Right lobe of liver (tissue), 4 donors: ENCODE data around the gene SPHK1.

Experiments
- POLR2A ChIP-seq: fragments of 450-650 bp; IDR thresholded peaks from one replicate; pipeline ENCODE4 v1.6.1; 2017; ENCODE audit warnings: antibody characterized with exemption, mild to moderate bottlenecking
- TF ChIP-seq, protein P1 (sequence below), 4 donors: fragments of 200-600 bp in 3 of 4; fragments of 450-650 bp in 1 of 4; IDR thresholded peaks; one replicate each; pipeline versions ENCODE4 v1.5.1 to v1.8.0; 2016 to 2022; ENCODE audit warnings: antibody characterized with exemption in 4 of 4, mild to moderate bottlenecking in 2 of 4
- donor health status: DM: no; HTN: no; CAD: no.
- donor health status: DM: no; HTN: no; CAD: no.
- donor health status: DM: no; HTN: yes; CAD: no.

DNA sequence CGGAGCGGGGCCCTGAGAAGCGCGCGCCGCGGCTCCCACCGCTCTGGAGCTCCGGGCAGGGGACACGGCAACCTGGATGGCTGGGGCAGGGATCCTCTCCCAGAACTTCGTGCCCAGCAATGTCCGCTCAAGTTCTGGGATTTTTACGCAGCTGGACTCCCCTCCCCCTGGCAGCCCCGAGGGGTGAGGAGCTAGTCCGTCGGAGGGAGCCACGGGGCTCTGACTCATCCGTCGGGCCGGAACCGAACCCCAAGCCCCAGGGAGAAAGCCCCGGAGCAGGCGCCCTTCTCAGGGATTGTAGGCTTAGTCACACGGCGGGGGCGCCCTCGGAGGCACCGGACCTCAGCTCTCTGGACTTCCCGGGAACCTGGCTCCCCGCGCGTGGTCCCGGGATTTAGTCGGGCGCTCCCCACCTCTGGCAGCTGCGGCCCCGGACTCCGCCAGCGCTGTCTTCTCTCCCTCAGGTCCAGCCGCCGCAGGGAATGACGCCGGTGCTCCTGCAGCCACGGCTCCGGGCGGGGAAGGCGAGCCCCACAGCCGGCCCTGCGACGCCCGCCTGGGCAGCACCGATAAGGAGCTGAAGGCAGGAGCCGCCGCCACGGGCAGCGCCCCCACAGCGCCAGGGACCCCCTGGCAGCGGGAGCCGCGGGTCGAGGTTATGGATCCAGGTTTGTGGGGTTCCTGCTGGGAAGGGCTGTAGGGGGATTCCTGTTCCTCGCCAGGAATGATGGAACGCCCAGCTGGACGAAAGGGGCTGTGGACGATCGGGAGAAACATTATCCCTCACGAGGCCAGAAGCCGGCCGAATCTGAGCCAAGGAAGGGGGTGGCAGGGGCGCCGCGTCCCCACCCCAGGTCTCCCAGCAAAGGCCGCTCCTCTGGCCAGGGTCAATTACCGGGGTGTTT lies 830 bp downstream of the SPHK1 start:
- TF ChIP-seq, protein P1, sequence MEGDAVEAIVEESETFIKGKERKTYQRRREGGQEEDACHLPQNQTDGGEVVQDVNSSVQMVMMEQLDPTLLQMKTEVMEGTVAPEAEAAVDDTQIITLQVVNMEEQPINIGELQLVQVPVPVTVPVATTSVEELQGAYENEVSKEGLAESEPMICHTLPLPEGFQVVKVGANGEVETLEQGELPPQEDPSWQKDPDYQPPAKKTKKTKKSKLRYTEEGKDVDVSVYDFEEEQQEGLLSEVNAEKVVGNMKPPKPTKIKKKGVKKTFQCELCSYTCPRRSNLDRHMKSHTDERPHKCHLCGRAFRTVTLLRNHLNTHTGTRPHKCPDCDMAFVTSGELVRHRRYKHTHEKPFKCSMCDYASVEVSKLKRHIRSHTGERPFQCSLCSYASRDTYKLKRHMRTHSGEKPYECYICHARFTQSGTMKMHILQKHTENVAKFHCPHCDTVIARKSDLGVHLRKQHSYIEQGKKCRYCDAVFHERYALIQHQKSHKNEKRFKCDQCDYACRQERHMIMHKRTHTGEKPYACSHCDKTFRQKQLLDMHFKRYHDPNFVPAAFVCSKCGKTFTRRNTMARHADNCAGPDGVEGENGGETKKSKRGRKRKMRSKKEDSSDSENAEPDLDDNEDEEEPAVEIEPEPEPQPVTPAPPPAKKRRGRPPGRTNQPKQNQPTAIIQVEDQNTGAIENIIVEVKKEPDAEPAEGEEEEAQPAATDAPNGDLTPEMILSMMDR (IDR thresholded peaks at IDR 0.05): no peak
- TF ChIP-seq POLR2A: no peak
